T47D (cell line): Measurements from ENCODE around the gene AUTS2.
A peak's percentile ranks its signal among the peaks of the same experiment; 100 is the strongest.

Source experiments
- DNase-seq, 2 experiments: peaks; one replicate each; pipeline versions ENCODE4 v3.0.0 to v3.0.0-alpha.2; 2011 to 2012; ENCODE audit warnings: low read depth in 1 of 2, low spot score in 1 of 2
- JUND ChIP-seq: IDR thresholded peaks from 2 replicates; pipeline ENCODE4 v1.6.1; 2012; ENCODE audit warnings: low read depth
- in situ Hi-C: cut with HindIII; loops from 2 replicates; pipeline ENCODE4 v1.10.0; 2016; ENCODE audit warnings: low sequenced_read_pairs, low pct_unique_long_range_greater_than_20kb

The AUTS2 gene

GRCh38 chr7:70093205-70093904 is 495.1 kb downstream of the AUTS2 start:
- no peak for DNase-seq
- in situ Hi-C loops, result no loop called here
- TF ChIP-seq JUND, result no peak

DNA sequence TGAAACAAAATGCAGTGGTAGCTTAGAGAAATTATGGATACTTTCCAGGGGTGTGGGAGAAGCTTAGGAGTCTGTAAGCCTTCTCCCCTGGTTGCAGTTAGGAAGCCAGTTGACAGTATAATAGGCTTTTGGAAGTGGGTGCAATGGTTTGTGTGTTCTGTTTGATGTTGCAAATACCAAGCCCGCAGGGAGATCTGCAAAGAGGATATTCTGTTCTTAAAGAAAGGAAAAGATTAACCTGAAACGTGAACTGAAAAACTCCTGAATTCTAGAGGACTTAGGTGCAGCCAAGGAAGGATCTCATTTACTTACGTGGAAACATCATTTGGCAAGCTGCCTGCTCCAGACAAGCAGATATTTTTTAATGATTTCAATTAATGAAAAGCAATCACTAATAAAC is 496.6 kb downstream of the AUTS2 start:
- in situ Hi-C loops, result no loop called here
- TF ChIP-seq JUND, result no peak
- DNase-seq, result no peak

- in situ Hi-C loops, result no loop called here
- DNase-seq, result no peak
- TF ChIP-seq JUND, result no peak
These were observed 499.4 kb downstream of the AUTS2 start for GRCh38 chr7:70097645-70098044.

GRCh38 chr7:70098133-70098561 is 499.9 kb downstream of the AUTS2 start:
- DNase-seq, result no peak
- in situ Hi-C loops, result no loop called here
- no peak for TF ChIP-seq JUND

GRCh38 chr7:70098905-70099672 is 500.8 kb downstream of the AUTS2 start:
- in situ Hi-C loops, result no loop called here
- no peak for TF ChIP-seq JUND
- no peak for DNase-seq

DNA sequence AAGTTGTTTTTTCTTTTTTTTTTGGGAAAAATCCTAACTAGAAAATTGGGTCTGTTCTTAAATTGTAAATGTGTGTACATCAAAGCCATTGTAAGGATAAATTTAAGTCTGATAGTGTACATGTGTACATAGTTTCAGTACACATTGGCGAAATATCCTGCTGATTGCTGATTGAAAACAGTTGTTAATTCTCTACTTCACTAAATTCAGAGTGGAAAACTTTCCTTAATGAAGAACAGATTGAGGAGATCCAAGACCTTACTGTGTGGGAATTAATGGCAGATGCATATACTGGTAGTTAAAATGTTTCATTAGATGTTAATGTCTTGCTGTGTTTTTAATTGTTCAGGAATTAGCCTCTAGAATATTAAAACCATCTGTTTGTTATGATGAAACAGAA is 506.0 kb downstream of the AUTS2 start:
- no peak for DNase-seq
- no peak for TF ChIP-seq JUND
- in situ Hi-C loops, result no loop called here

DNA sequence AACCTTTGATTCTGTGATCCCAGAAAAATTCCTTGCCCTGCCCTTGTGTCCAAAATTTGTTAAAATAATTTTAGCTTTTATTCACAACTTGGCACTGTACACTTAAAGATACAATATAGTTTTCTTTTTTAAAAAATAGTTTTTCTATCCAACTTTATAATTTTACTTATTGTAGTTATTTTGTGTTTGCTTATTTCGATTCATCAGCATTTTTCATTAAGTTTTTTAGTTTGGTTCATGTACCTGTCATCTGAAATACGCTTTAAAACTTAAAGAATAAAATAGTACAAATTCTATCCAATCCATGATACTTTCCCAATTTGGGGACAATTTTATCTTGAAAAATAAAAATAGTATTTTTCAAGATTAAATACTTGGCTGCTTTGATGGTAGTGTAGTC is 514.8 kb downstream of the AUTS2 start:
- DNase-seq, result no peak
- in situ Hi-C loops, result no loop called here
- TF ChIP-seq JUND, result no peak

DNA sequence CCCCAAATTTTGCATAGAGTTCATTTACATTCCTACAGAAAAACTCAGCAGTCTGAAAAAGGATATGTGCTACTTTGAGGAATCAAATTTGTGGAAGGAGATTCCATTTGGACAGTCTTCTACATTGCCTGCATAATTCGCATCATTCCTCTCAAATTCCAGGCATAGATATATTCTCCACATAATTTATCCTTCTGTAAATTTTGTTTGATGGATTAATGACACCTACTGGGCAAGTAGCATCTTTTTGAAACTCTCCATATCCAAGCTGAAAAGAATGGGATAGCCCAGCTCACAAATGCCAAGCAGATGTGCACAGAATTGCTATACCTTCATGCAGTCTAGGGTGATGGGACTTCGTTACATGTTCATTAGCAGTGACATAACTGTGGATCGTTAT is 515.3 kb downstream of the AUTS2 start:
- no peak for DNase-seq
- no peak for TF ChIP-seq JUND
- in situ Hi-C loops, result no loop called here

DNA sequence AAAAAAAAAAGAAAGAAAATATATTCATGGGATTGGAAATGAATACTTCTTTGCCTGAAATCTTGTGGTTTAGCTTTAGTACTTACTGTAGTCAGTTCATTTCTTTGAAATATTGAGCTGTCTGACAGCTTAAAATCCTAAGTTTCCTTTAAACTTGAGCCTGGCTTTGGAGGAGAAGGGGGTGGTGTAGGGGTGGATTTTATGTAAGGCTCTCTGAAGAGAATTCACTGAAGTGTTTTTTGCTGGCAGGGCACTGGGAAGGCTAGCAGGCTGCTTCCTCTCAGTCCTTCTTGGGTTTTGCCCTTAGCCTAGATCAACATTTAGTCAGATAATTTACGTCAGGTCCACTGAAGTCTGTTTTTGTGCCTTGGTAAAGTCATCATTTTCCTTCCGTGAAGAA is 516.5 kb downstream of the AUTS2 start:
- DNase-seq, result no peak
- TF ChIP-seq JUND, result no peak
- in situ Hi-C loops, result no loop called here

GRCh38 chr7:70116244-70116643 is 518.0 kb downstream of the AUTS2 start:
- no peak for DNase-seq
- TF ChIP-seq JUND, result no peak
- in situ Hi-C loops, result no loop called here

GRCh38 chr7:70116867-70117266 is 518.6 kb downstream of the AUTS2 start:
- TF ChIP-seq JUND, result no peak
- DNase-seq, result no peak
- in situ Hi-C loops, result no loop called here

GRCh38 chr7:70120851-70121250 is 522.6 kb downstream of the AUTS2 start:
- in situ Hi-C loops, result no loop called here
- no peak for TF ChIP-seq JUND
- no peak for DNase-seq

GRCh38 chr7:70131817-70132216 is 533.5 kb downstream of the AUTS2 start:
- TF ChIP-seq JUND, result no peak
- in situ Hi-C loops, result no loop called here
- peak in 1 of 2 experiments; percentile 30 for DNase-seq
